Neural crest cell (in vitro differentiated cells): ENCODE results near the gene SLC9A9. TPM values are rescaled to one million over a fixed set of nuclear protein-coding genes. Genes with fewer than 3 reads are reported as not detected.

Experiments used
- DNase-seq: peaks from one replicate; pipeline ENCODE4 v3.0.0; 2021; ENCODE audit warnings: low read depth, mixed read lengths, low spot score
- H3K27ac Mint-ChIP-seq: one replicate; pipeline ENCODE4 v1.8.0; 2021; ENCODE audit warnings: mild to moderate bottlenecking, mixed read lengths; ENCODE audit not compliant: unreplicated experiment
- H3K27me3 Mint-ChIP-seq: 2 replicates; pipeline ENCODE4 v1.8.0; 2021; ENCODE audit warnings: low read depth, mild to moderate bottlenecking, mixed read lengths
- H3K36me3 Mint-ChIP-seq: 2 replicates; pipeline ENCODE4 v1.8.0; 2021; ENCODE audit warnings: low read depth, mild to moderate bottlenecking, mixed read lengths
- H3K4me1 Mint-ChIP-seq: 2 replicates; pipeline ENCODE4 v1.8.0; 2021; ENCODE audit warnings: mixed read lengths
- H3K4me3 Mint-ChIP-seq: one replicate; pipeline ENCODE4 v1.8.0; 2021; ENCODE audit warnings: mild to moderate bottlenecking, mixed read lengths
- H3K9me3 Mint-ChIP-seq: 2 replicates; pipeline ENCODE4 v1.8.0; 2021; ENCODE audit warnings: mixed read lengths
- total RNA-seq: library from RNA; stranded (reverse); gene quantifications from 2 replicates; pipeline ENCODE4 v1.2.1, GENCODE V29; 2021
- TF ChIP-seq, protein P1 (sequence below): fragments of 200-600 bp; sonication (generic); conservative IDR thresholded peaks from 2 replicates; pipeline ENCODE4 v1.5.0; 2021; ENCODE audit warnings: antibody characterized with exemption, mild to moderate bottlenecking

The SLC9A9 gene
- total RNA-seq, 1 donor from 2014 or later = 0.56 TPM

DNA sequence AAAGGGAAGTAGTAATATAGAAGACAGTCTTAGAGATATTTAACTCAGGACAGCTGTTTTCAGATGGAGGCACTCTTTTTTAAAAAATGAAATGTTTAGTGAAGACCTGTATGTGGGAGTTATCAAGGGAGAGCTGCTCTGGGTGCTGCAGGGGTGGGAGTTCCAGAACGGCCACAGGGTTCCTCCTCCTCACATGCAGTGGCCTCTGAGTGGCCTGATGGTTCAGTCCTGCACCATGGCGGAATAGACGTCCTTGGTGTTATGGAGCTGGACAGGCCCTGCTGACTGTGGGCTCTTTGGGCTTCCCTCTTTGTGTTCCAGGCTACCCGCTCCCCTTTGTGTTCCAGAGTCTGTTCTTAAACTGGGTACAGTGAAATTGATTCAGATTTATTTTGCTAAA lies 602.6 kb downstream of the SLC9A9 start:
- Mint-ChIP-seq H3K27ac (no peak overlapping the region), H3K4me3 (no peak overlapping the region), H3K36me3 (no peaks in the 10 kb centered on the region), H3K9me3 (peaks cover 2% of the 10 kb centered on the region), H3K4me1 (no peaks in the 10 kb centered on the region), H3K27me3 (peaks cover 2% of the 10 kb centered on the region)
- DNase-seq = no peak
- TF ChIP-seq, protein P1, sequence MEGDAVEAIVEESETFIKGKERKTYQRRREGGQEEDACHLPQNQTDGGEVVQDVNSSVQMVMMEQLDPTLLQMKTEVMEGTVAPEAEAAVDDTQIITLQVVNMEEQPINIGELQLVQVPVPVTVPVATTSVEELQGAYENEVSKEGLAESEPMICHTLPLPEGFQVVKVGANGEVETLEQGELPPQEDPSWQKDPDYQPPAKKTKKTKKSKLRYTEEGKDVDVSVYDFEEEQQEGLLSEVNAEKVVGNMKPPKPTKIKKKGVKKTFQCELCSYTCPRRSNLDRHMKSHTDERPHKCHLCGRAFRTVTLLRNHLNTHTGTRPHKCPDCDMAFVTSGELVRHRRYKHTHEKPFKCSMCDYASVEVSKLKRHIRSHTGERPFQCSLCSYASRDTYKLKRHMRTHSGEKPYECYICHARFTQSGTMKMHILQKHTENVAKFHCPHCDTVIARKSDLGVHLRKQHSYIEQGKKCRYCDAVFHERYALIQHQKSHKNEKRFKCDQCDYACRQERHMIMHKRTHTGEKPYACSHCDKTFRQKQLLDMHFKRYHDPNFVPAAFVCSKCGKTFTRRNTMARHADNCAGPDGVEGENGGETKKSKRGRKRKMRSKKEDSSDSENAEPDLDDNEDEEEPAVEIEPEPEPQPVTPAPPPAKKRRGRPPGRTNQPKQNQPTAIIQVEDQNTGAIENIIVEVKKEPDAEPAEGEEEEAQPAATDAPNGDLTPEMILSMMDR = no peak

DNA sequence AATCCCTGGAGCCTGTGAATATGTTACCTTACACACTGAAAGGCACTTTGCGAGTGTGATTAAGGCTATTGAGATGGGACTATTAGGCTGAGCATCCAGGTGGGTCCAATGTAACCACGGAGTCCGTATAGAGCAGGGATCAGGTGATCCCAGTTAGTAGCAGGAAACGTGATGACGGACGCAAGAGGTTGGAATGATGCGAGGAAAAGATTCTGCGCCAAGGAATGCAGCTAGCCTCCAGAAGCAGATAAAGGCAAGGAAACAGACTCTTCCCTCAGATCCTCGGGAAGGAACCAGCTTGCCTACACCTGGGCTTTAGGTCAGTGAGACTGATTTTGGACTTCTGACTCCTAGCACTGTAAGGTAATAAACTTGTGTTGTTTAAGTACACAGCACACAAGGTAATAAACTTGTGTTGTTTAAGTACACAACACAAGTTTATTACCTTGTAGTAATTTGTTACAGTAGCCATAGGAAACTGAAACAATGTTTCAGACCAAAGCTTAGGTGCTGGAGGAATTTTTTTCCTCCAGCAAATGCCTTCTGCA lies 603.7 kb downstream of the SLC9A9 start:
- DNase-seq = no peak
- H3K27me3 Mint-ChIP-seq = peaks cover 2% of the 10 kb centered on the region
- H3K4me1 Mint-ChIP-seq = no peaks in the 10 kb centered on the region
- no peak overlapping the region for H3K4me3 Mint-ChIP-seq
- no peak overlapping the region for H3K27ac Mint-ChIP-seq
- no peaks in the 10 kb centered on the region for H3K36me3 Mint-ChIP-seq
- no peaks in the 10 kb centered on the region for H3K9me3 Mint-ChIP-seq
- TF ChIP-seq, protein P1 = no peak

- Mint-ChIP-seq H3K27me3 (peaks cover 2% of the 10 kb centered on the region), H3K4me1 (no peaks in the 10 kb centered on the region), H3K9me3 (no peaks in the 10 kb centered on the region), H3K36me3 (no peaks in the 10 kb centered on the region), H3K4me3 (no peak overlapping the region), H3K27ac (peak overlapping the region; percentile 44)
- TF ChIP-seq, protein P1 = no peak
- no peak for DNase-seq
Measured at GRCh38 chr3:143243686-143244085, 604.6 kb downstream of the SLC9A9 start.

DNA sequence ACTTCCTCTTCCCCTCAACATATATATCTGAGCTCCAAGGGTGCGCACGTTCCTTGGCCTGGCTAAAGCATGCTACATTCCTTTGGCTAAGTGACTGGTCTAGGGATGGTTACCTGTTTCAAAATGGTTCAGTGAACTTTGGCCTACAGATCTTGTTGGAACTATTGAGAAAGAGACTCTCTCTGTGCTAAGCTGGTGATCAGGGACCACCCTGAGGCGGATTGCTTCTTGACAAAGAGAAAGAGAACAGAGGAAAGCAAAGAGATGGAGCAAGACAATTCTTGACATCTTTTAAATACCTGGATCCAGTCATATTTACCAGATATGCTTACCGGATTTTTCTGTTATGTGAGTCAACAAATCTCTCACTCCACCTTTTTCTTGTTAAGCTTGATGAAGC lies 605.6 kb downstream of the SLC9A9 start:
- TF ChIP-seq, protein P1 = no peak
- no peak overlapping the region for H3K27ac Mint-ChIP-seq
- peaks cover 2% of the 10 kb centered on the region for H3K27me3 Mint-ChIP-seq
- no peaks in the 10 kb centered on the region for H3K9me3 Mint-ChIP-seq
- no peaks in the 10 kb centered on the region for H3K36me3 Mint-ChIP-seq
- H3K4me1 Mint-ChIP-seq = no peaks in the 10 kb centered on the region
- no peak overlapping the region for H3K4me3 Mint-ChIP-seq
- no peak for DNase-seq

DNA sequence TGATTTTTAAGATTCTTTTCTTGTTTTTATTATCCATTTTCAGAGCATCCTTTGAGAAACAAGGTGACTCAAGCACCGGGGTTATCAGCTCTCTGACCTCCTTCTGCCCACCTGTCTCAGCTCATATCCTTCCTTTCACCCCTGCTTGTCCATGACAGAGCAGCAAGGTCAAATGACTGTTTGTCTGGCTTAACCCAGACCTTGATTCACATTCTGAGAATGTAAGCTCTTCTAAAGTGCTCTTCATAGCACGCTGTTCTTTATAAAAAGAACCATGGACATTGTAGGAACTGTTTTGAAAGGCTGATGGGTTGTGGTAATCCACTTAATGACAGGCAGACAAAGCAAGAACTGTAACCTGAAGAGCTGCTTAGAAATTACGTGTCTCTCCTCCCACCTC lies 606.2 kb downstream of the SLC9A9 start:
- Mint-ChIP-seq H3K9me3 (no peaks in the 10 kb centered on the region), H3K27me3 (peaks cover 2% of the 10 kb centered on the region), H3K36me3 (no peaks in the 10 kb centered on the region), H3K4me3 (no peak overlapping the region), H3K27ac (no peak overlapping the region), H3K4me1 (peaks cover 5% of the 10 kb centered on the region)
- DNase-seq = no peak
- TF ChIP-seq, protein P1 = no peak
